Measurements from ENCODE around the gene CPNE4.

The CPNE4 gene

GRCh38 chr3:131775650-131776049, 259.2 kb downstream of the CPNE4 start:
- DNase-seq (ENCODE audit: low read depth): no peak
- TF ChIP-seq CTCF (IDR thresholded peaks at IDR 0.05; ENCODE audit: low read depth, low read length, missing control alignments): no peak
- H3K4me3 ChIP-seq (ENCODE audit: low read depth, low read length): no peak overlapping the region
- in situ Hi-C loops (cut with HindIII; ENCODE audit: low sequenced_read_pairs): no loop called here

- DNase-seq (ENCODE audit: low read depth): no peak
- no peak overlapping the region for H3K4me3 ChIP-seq (ENCODE audit: low read depth, low read length)
- no peak for TF ChIP-seq CTCF (IDR thresholded peaks at IDR 0.05; ENCODE audit: low read depth, low read length, missing control alignments)
- in situ Hi-C loops (cut with HindIII; ENCODE audit: low sequenced_read_pairs): no loop called here
Measured at GRCh38 chr3:131772269-131773026, 262.4 kb downstream of the CPNE4 start.

GRCh38 chr3:131762981-131763564, 271.7 kb downstream of the CPNE4 start:
- DNase-seq (ENCODE audit: low read depth): no peak
- no peak for TF ChIP-seq CTCF (IDR thresholded peaks at IDR 0.05; ENCODE audit: low read depth, low read length, missing control alignments)
- no peak overlapping the region for H3K4me3 ChIP-seq (ENCODE audit: low read depth, low read length)
- in situ Hi-C loops (cut with HindIII; ENCODE audit: low sequenced_read_pairs): no loop called here

GRCh38 chr3:131756405-131756804, 278.4 kb downstream of the CPNE4 start:
- DNase-seq (ENCODE audit: low read depth): no peak
- in situ Hi-C loops (cut with HindIII; ENCODE audit: low sequenced_read_pairs): no loop called here
- H3K4me3 ChIP-seq (ENCODE audit: low read depth, low read length): no peak overlapping the region
- no peak for TF ChIP-seq CTCF (IDR thresholded peaks at IDR 0.05; ENCODE audit: low read depth, low read length, missing control alignments)

GRCh38 chr3:131755380-131755779, 279.4 kb downstream of the CPNE4 start:
- no peak overlapping the region for H3K4me3 ChIP-seq (ENCODE audit: low read depth, low read length)
- in situ Hi-C loops (cut with HindIII; ENCODE audit: low sequenced_read_pairs): no loop called here
- no peak for DNase-seq (ENCODE audit: low read depth)
- TF ChIP-seq CTCF (IDR thresholded peaks at IDR 0.05; ENCODE audit: low read depth, low read length, missing control alignments): no peak

GRCh38 chr3:131750256-131750655, 284.6 kb downstream of the CPNE4 start:
- no peak for DNase-seq (ENCODE audit: low read depth)
- in situ Hi-C loops (cut with HindIII; ENCODE audit: low sequenced_read_pairs): no loop called here
- TF ChIP-seq CTCF (IDR thresholded peaks at IDR 0.05; ENCODE audit: low read depth, low read length, missing control alignments): no peak
- H3K4me3 ChIP-seq (ENCODE audit: low read depth, low read length): no peak overlapping the region
